Endothelial cell (in vitro differentiated cells): Measurements from ENCODE around the gene PHRF1. TPM values are rescaled to one million over a fixed set of nuclear protein-coding genes. Genes with fewer than 3 reads are reported as not detected.

ENCODE experiments used
- DNase-seq: peaks from one replicate; pipeline ENCODE4 v3.0.0; 2021; ENCODE audit warnings: low spot score
- H3K27ac Mint-ChIP-seq: one replicate; pipeline ENCODE4 v1.8.0; 2021; ENCODE audit warnings: mixed read lengths, inconsistent platforms; ENCODE audit not compliant: unreplicated experiment
- H3K27me3 Mint-ChIP-seq: one replicate; pipeline ENCODE4 v1.8.0; 2021; ENCODE audit warnings: mild to moderate bottlenecking, moderate library complexity, mixed read lengths, inconsistent platforms; ENCODE audit not compliant: unreplicated experiment
- H3K36me3 Mint-ChIP-seq: one replicate; pipeline ENCODE4 v1.8.0; 2021; ENCODE audit warnings: mild to moderate bottlenecking, low read depth, mixed read lengths, inconsistent platforms; ENCODE audit not compliant: unreplicated experiment
- H3K4me1 Mint-ChIP-seq: one replicate; pipeline ENCODE4 v1.8.0; 2021; ENCODE audit warnings: mild to moderate bottlenecking, mixed read lengths, inconsistent platforms; ENCODE audit not compliant: unreplicated experiment
- H3K4me3 Mint-ChIP-seq: one replicate; pipeline ENCODE4 v1.8.0; 2021; ENCODE audit warnings: mild to moderate bottlenecking, mixed read lengths, inconsistent platforms; ENCODE audit not compliant: unreplicated experiment
- H3K9me3 Mint-ChIP-seq: one replicate; pipeline ENCODE4 v1.8.0; 2021; ENCODE audit warnings: mixed read lengths, inconsistent platforms; ENCODE audit not compliant: unreplicated experiment
- CTCF ChIP-seq: fragments of 200-600 bp; sonication (generic); IDR thresholded peaks from one replicate; pipeline ENCODE4 v1.5.0; 2021; ENCODE audit warnings: antibody characterized with exemption; ENCODE audit not compliant: unreplicated experiment
- total RNA-seq: library from RNA; stranded (reverse); fragmentation: NEBNext Ultra II Directional; extraction: Animal tissue kit (Norgen Biotek cat#: 25700); gene quantifications from one replicate; pipeline ENCODE4 v1.2.1, GENCODE V29; 2021; ENCODE audit not compliant: unreplicated experiment

PHRF1 gene
- total RNA-seq, 1 donor from 2014 or later, result 29.5 TPM

- Mint-ChIP-seq H3K4me1 (peaks cover 3% of the 10 kb centered on the region), H3K27me3 (peaks cover 20% of the 10 kb centered on the region), H3K27ac (no peak overlapping the region), H3K36me3 (peaks cover 13% of the 10 kb centered on the region), H3K4me3 (no peak overlapping the region), H3K9me3 (no peaks in the 10 kb centered on the region)
- DNase-seq, result no peak
- no peak for TF ChIP-seq CTCF
Observed at GRCh38 chr11:610146-610801, 34.0 kb downstream of the PHRF1 start.

- no peak for DNase-seq
- peaks cover 20% of the 10 kb centered on the region for H3K27me3 Mint-ChIP-seq
- no peak overlapping the region for H3K4me3 Mint-ChIP-seq
- no peaks in the 10 kb centered on the region for H3K9me3 Mint-ChIP-seq
- H3K36me3 Mint-ChIP-seq, result peaks cover 13% of the 10 kb centered on the region
- H3K27ac Mint-ChIP-seq, result no peak overlapping the region
- peaks cover 3% of the 10 kb centered on the region for H3K4me1 Mint-ChIP-seq
- no peak for TF ChIP-seq CTCF
Observed at GRCh38 chr11:611001-611996, 35.0 kb downstream of the PHRF1 start.

- no peak for TF ChIP-seq CTCF
- H3K4me1 Mint-ChIP-seq, result peaks cover 3% of the 10 kb centered on the region
- H3K36me3 Mint-ChIP-seq, result peaks cover 9% of the 10 kb centered on the region
- no peaks in the 10 kb centered on the region for H3K9me3 Mint-ChIP-seq
- H3K27ac Mint-ChIP-seq, result peak overlapping the region; percentile 25
- peak overlapping the region; percentile 77 for H3K4me3 Mint-ChIP-seq
- H3K27me3 Mint-ChIP-seq, result peaks cover 20% of the 10 kb centered on the region
- no peak for DNase-seq
Observed at GRCh38 chr11:612201-612960, 36.1 kb downstream of the PHRF1 start.

GRCh38 chr11:612961-613300 is 36.7 kb downstream of the PHRF1 start:
- H3K4me1 Mint-ChIP-seq, result peaks cover 3% of the 10 kb centered on the region
- no peak overlapping the region for H3K4me3 Mint-ChIP-seq
- H3K27ac Mint-ChIP-seq, result no peak overlapping the region
- peaks cover 20% of the 10 kb centered on the region for H3K27me3 Mint-ChIP-seq
- no peak for TF ChIP-seq CTCF
- H3K36me3 Mint-ChIP-seq, result peaks cover 9% of the 10 kb centered on the region
- H3K9me3 Mint-ChIP-seq, result no peaks in the 10 kb centered on the region
- no peak for DNase-seq
